ENCODE measurements around the gene GRM8.

The GRM8 gene

GRCh38 chr7:127018889-127019288 lies 233.9 kb downstream of the GRM8 start:
- no peak for DNase-seq (ENCODE audit: insufficient read length)
- no peak for FAIRE-seq
- no peak for TF ChIP-seq TAF1 (IDR thresholded peaks at IDR 0.05; ENCODE audit: borderline replicate concordance, low read depth, low read length)
- no peak for TF ChIP-seq POLR2AphosphoS5 (IDR thresholded peaks at IDR 0.05; ENCODE audit: low read depth, low read length)
- TF ChIP-seq POLR2A (IDR thresholded peaks at IDR 0.05; ENCODE audit: low read depth, low read length) = no peak

DNA sequence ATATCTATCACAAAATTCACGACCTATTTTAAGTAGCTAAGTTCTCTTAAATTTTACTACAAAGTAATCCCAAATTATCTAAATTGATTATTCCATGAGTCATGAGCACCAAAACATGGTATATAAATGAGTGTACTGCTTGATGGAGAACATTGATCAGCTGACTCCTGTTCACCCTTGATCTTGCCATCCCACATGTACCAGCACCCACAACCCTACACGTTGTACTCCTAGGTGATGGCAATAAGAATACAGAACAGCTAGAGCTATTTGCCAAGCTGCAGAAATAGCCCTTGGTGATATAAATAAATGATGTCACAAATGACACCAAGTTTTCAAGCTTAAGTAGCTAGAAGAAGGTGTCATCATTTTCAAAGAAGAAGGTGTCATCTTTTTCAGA lies 235.5 kb downstream of the GRM8 start:
- TF ChIP-seq POLR2A (IDR thresholded peaks at IDR 0.05; ENCODE audit: low read depth, low read length) (no peak), POLR2AphosphoS5 (IDR thresholded peaks at IDR 0.05; ENCODE audit: low read depth, low read length) (no peak), TAF1 (IDR thresholded peaks at IDR 0.05; ENCODE audit: borderline replicate concordance, low read depth, low read length) (no peak)
- FAIRE-seq = no peak
- no peak for DNase-seq (ENCODE audit: insufficient read length)

DNA sequence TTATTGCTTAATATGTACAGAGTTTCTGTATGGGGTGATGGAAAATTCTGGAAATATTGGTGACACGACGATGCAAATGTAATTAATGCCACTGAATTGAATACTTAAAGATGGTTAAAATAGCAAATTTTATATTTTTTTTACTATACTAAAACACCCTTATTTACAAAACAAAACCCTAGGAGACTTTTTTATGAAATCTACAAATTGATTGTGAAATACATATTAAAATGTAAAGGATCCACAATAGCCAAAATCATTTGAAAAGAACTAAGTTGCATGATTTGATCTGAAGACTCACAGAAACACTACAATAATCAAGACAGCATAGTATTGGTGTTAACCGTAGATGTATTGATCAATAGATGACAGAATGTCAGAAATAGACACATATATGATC lies 252.0 kb downstream of the GRM8 start:
- FAIRE-seq (no peak), DNase-seq (ENCODE audit: insufficient read length) (no peak)
- TF ChIP-seq POLR2A (IDR thresholded peaks at IDR 0.05; ENCODE audit: low read depth, low read length) (no peak), TAF1 (IDR thresholded peaks at IDR 0.05; ENCODE audit: borderline replicate concordance, low read depth, low read length) (no peak), POLR2AphosphoS5 (IDR thresholded peaks at IDR 0.05; ENCODE audit: low read depth, low read length) (no peak)

DNA sequence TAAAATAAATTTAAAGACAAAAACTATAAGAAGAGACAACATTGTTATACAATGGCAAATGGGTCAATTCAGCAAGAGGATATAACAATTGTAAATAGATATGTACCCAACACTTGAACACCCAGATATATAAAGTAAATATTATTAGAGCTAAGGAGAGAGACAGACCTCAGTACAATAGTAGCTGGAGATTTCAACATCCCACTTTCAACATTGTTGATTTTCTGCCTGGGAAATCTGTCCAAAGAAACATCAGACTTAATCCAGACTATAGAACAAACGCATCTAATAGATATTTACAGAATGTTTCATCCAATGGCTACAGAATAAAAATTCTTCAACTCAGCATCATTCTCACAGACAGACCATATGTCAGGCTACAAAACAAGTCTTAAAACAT lies 256.1 kb downstream of the GRM8 start:
- DNase-seq (ENCODE audit: insufficient read length) = no peak
- no peak for TF ChIP-seq POLR2A (IDR thresholded peaks at IDR 0.05; ENCODE audit: low read depth, low read length)
- TF ChIP-seq POLR2AphosphoS5 (IDR thresholded peaks at IDR 0.05; ENCODE audit: low read depth, low read length) = no peak
- TF ChIP-seq TAF1 (IDR thresholded peaks at IDR 0.05; ENCODE audit: borderline replicate concordance, low read depth, low read length) = no peak
- FAIRE-seq = no peak

GRCh38 chr7:126993626-126994213 lies 259.0 kb downstream of the GRM8 start:
- FAIRE-seq = no peak
- no peak for TF ChIP-seq POLR2AphosphoS5 (IDR thresholded peaks at IDR 0.05; ENCODE audit: low read depth, low read length)
- TF ChIP-seq POLR2A (IDR thresholded peaks at IDR 0.05; ENCODE audit: low read depth, low read length) = no peak
- no peak for TF ChIP-seq TAF1 (IDR thresholded peaks at IDR 0.05; ENCODE audit: borderline replicate concordance, low read depth, low read length)
- no peak for DNase-seq (ENCODE audit: insufficient read length)

DNA sequence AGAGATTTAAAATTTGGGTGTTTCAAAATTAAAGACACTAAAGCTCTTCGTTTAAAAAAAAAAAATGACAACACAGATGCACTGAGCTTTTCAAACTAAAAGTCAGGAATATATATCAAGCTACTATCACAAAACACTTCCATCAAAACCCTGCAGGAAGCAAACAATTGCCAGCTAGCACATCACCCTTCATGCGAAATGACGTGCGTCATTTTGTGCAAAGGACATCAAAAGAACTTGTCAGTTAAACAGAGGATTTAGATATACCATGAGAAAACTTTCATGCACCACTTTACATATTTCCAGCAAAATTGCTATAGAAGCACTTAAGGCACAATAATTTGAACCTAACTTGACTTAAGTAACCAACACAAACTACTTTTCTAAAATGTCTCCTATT lies 264.7 kb downstream of the GRM8 start:
- DNase-seq (ENCODE audit: insufficient read length) (no peak), FAIRE-seq (no peak)
- TF ChIP-seq POLR2A (IDR thresholded peaks at IDR 0.05; ENCODE audit: low read depth, low read length) = no peak
- no peak for TF ChIP-seq TAF1 (IDR thresholded peaks at IDR 0.05; ENCODE audit: borderline replicate concordance, low read depth, low read length)
- no peak for TF ChIP-seq POLR2AphosphoS5 (IDR thresholded peaks at IDR 0.05; ENCODE audit: low read depth, low read length)

GRCh38 chr7:126979722-126980121 lies 273.0 kb downstream of the GRM8 start:
- TF ChIP-seq POLR2A (IDR thresholded peaks at IDR 0.05; ENCODE audit: low read depth, low read length) (no peak), TAF1 (IDR thresholded peaks at IDR 0.05; ENCODE audit: borderline replicate concordance, low read depth, low read length) (no peak), POLR2AphosphoS5 (IDR thresholded peaks at IDR 0.05; ENCODE audit: low read depth, low read length) (no peak)
- DNase-seq (ENCODE audit: insufficient read length) (no peak), FAIRE-seq (no peak)

- FAIRE-seq (no peak), DNase-seq (ENCODE audit: insufficient read length) (no peak)
- TF ChIP-seq POLR2AphosphoS5 (IDR thresholded peaks at IDR 0.05; ENCODE audit: low read depth, low read length) (no peak), POLR2A (IDR thresholded peaks at IDR 0.05; ENCODE audit: low read depth, low read length) (no peak), TAF1 (IDR thresholded peaks at IDR 0.05; ENCODE audit: borderline replicate concordance, low read depth, low read length) (no peak)
Measured at GRCh38 chr7:126978865-126979264, 273.9 kb downstream of the GRM8 start.

GRCh38 chr7:126973066-126973465 lies 279.7 kb downstream of the GRM8 start:
- TF ChIP-seq POLR2A (IDR thresholded peaks at IDR 0.05; ENCODE audit: low read depth, low read length) = no peak
- TF ChIP-seq TAF1 (IDR thresholded peaks at IDR 0.05; ENCODE audit: borderline replicate concordance, low read depth, low read length) = no peak
- no peak for TF ChIP-seq POLR2AphosphoS5 (IDR thresholded peaks at IDR 0.05; ENCODE audit: low read depth, low read length)
- FAIRE-seq (no peak), DNase-seq (ENCODE audit: insufficient read length) (no peak)

GRCh38 chr7:126972571-126972970 lies 280.2 kb downstream of the GRM8 start:
- FAIRE-seq = no peak
- TF ChIP-seq TAF1 (IDR thresholded peaks at IDR 0.05; ENCODE audit: borderline replicate concordance, low read depth, low read length) = no peak
- TF ChIP-seq POLR2AphosphoS5 (IDR thresholded peaks at IDR 0.05; ENCODE audit: low read depth, low read length) = no peak
- TF ChIP-seq POLR2A (IDR thresholded peaks at IDR 0.05; ENCODE audit: low read depth, low read length) = no peak
- DNase-seq (ENCODE audit: insufficient read length) = no peak

GRCh38 chr7:126959649-126960048 lies 293.1 kb downstream of the GRM8 start:
- no peak for FAIRE-seq
- TF ChIP-seq POLR2A (IDR thresholded peaks at IDR 0.05; ENCODE audit: low read depth, low read length) (no peak), TAF1 (IDR thresholded peaks at IDR 0.05; ENCODE audit: borderline replicate concordance, low read depth, low read length) (no peak), POLR2AphosphoS5 (IDR thresholded peaks at IDR 0.05; ENCODE audit: low read depth, low read length) (no peak)
- no peak for DNase-seq (ENCODE audit: insufficient read length)

GRCh38 chr7:126958367-126958766 lies 294.4 kb downstream of the GRM8 start:
- TF ChIP-seq TAF1 (IDR thresholded peaks at IDR 0.05; ENCODE audit: borderline replicate concordance, low read depth, low read length) (no peak), POLR2A (IDR thresholded peaks at IDR 0.05; ENCODE audit: low read depth, low read length) (no peak), POLR2AphosphoS5 (IDR thresholded peaks at IDR 0.05; ENCODE audit: low read depth, low read length) (no peak)
- no peak for FAIRE-seq
- DNase-seq (ENCODE audit: insufficient read length) = no peak

Measured in GM12892 (cell line).